ENCODE measurements around the gene VANGL2.

The VANGL2 gene

DNA sequence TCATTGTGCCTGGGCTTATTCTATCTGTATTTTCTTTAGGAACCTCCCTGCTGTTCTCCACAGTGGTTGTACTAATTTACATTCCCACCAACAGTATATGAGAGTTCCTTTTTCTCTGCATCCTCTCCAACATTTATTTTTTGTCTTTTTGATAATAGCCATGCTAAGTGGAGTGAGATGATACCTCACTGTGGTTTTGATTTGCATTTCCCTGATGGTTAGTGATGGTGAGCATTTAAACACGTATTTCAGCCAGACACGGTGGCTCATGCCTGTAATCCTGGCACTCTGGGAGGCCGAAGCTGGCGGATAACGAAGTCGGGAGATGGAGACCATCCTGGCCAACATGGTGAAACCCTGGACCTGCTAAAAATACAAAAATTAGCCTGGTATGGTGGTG lies 64.8 kb downstream of the VANGL2 start:
- no peaks in the 10 kb centered on the region for H3K36me3 ChIP-seq (ENCODE audit: control insufficient read depth, insufficient read depth, low read length)
- no peaks in the 10 kb centered on the region for H3K4me1 ChIP-seq (ENCODE audit: control insufficient read depth, insufficient read depth, low read length)
- H3K4me3 ChIP-seq (ENCODE audit: low read length), result no peak overlapping the region
- H3K9me3 ChIP-seq (ENCODE audit: control insufficient read depth, low read length), result no peaks in the 10 kb centered on the region
- H3K9ac ChIP-seq (ENCODE audit: low read length), result no peak overlapping the region
- H3K27me3 ChIP-seq (ENCODE audit: control insufficient read depth, insufficient read depth, low read length), result no peaks in the 10 kb centered on the region

DNA sequence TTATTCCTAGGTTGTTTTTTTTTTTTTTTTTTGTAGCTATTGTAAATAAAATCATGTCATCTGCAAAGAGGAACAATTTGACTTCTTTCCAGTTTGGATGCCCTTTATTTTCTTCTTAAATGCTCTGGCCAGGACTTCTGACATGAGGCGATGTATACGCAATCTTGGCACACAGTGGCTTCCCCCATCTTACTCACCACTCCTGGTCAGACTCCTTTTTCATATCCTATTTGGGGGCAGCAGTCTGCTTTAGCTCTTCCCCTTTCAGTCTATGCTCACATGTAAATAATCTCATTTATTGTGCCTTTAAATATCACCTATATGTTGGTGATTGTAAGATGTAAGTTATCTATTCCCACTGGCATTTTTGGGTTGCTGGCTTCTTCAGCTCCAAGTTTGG lies 66.6 kb downstream of the VANGL2 start:
- no peak overlapping the region for H3K9ac ChIP-seq (ENCODE audit: low read length)
- no peaks in the 10 kb centered on the region for H3K4me1 ChIP-seq (ENCODE audit: control insufficient read depth, insufficient read depth, low read length)
- no peak overlapping the region for H3K4me3 ChIP-seq (ENCODE audit: low read length)
- H3K9me3 ChIP-seq (ENCODE audit: control insufficient read depth, low read length), result no peaks in the 10 kb centered on the region
- H3K36me3 ChIP-seq (ENCODE audit: control insufficient read depth, insufficient read depth, low read length), result no peaks in the 10 kb centered on the region
- no peaks in the 10 kb centered on the region for H3K27me3 ChIP-seq (ENCODE audit: control insufficient read depth, insufficient read depth, low read length)

DNA sequence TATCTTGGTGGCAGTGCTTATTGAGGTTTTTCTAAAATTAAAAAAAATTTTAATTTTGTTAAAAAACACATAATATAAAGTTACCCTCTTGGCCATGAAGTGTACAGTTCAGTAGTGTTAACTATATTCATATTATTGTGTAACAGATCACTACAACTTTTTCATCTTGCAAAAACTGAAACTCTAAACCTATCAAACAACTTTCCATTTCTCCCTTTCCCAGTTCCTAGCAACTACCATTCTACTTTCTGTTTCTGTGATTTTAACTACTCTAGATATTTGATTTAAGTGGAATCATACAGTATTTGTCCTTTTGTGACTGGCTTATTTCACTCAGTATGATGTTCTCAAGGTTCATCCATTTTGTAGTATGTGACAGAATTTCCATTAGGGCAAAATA lies 67.2 kb downstream of the VANGL2 start:
- H3K4me3 ChIP-seq (ENCODE audit: low read length), result no peak overlapping the region
- no peaks in the 10 kb centered on the region for H3K27me3 ChIP-seq (ENCODE audit: control insufficient read depth, insufficient read depth, low read length)
- H3K9ac ChIP-seq (ENCODE audit: low read length), result no peak overlapping the region
- H3K4me1 ChIP-seq (ENCODE audit: control insufficient read depth, insufficient read depth, low read length), result no peaks in the 10 kb centered on the region
- H3K36me3 ChIP-seq (ENCODE audit: control insufficient read depth, insufficient read depth, low read length), result no peaks in the 10 kb centered on the region
- H3K9me3 ChIP-seq (ENCODE audit: control insufficient read depth, low read length), result no peaks in the 10 kb centered on the region

DNA sequence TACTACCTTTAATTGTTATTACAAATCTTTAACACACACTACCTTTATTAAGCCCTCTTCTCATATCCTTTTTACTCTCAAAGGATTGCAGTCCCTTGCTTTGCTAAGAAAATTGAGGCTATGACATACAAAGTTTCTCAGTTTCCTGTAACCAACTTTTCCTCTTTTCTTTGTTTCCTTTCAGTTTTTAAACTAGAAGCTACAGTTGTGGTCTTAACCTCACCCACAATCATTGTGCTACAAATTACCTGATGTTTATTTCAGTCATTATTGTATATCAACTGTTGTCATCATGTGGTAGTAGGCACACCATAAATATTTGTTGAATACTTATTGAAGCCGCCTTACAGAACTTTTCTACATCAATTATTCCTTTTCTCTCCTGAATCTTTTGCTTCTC lies 70.9 kb downstream of the VANGL2 start:
- Histone ChIP-seq H3K27me3 (ENCODE audit: control insufficient read depth, insufficient read depth, low read length) (no peaks in the 10 kb centered on the region), H3K9me3 (ENCODE audit: control insufficient read depth, low read length) (no peaks in the 10 kb centered on the region), H3K9ac (ENCODE audit: low read length) (no peak overlapping the region), H3K36me3 (ENCODE audit: control insufficient read depth, insufficient read depth, low read length) (no peaks in the 10 kb centered on the region), H3K4me1 (ENCODE audit: control insufficient read depth, insufficient read depth, low read length) (no peaks in the 10 kb centered on the region), H3K4me3 (ENCODE audit: low read length) (no peak overlapping the region)

DNA sequence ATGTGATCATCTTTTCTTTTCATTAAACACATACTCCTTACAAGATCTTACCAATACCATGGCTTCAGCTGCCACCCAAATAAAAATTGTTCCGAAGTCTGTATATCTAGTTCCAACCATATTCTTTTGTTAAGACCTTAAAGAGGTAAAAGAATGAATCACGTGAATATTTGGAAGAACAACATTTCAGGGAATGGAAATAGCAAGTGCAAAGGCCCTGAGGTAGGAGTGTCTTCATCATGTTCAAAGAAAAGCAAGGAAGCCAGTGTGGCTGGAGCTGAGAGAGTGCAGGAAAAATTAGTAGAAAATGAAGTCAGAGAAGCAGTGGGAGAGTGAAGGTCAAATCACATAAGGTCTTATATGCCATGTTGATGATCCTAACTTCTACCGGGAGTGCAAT lies 71.7 kb downstream of the VANGL2 start:
- H3K9ac ChIP-seq (ENCODE audit: low read length), result no peak overlapping the region
- no peak overlapping the region for H3K4me3 ChIP-seq (ENCODE audit: low read length)
- no peaks in the 10 kb centered on the region for H3K4me1 ChIP-seq (ENCODE audit: control insufficient read depth, insufficient read depth, low read length)
- no peaks in the 10 kb centered on the region for H3K27me3 ChIP-seq (ENCODE audit: control insufficient read depth, insufficient read depth, low read length)
- H3K9me3 ChIP-seq (ENCODE audit: control insufficient read depth, low read length), result no peaks in the 10 kb centered on the region
- H3K36me3 ChIP-seq (ENCODE audit: control insufficient read depth, insufficient read depth, low read length), result no peaks in the 10 kb centered on the region

DNA sequence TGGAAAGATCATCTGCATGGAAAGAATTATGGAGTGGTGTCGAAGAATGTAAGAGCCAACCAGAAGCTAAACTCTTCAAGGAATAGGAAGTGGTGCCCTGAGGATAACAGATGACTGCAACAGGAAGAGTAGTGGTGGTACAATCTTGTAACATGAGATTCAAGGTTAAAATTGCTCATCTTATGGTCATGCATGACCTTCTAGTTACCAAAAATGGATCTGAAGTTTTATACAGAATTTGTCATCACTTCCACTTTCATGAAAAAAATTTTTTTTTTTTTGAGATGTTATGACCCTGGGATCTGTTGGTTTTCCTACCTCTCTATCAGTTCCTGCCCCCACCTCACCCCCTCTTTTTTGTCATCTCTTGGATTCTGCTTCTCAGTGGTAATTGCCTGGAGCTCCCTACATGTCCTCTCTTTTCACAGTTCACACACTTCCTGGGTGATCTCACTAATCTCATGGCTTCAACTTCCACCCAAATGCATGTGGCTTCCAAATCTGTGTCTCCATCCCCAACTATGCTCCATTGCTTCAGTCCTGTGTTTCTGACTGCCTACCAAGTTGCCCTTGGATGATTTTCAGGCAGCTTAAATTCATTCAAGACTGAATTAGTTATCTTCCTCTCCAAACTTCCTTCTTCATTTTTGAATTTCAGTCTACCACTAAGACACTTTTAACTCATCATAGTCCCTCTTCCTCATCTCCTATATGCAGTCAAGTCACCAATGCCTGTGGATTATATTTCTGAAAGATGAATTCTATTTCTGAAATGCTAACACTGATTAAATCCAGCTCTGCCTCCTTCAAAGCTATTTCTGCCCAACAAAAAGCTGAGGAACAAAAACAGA lies 74.3 kb downstream of the VANGL2 start:
- no peaks in the 10 kb centered on the region for H3K9me3 ChIP-seq (ENCODE audit: control insufficient read depth, low read length)
- no peak overlapping the region for H3K9ac ChIP-seq (ENCODE audit: low read length)
- no peaks in the 10 kb centered on the region for H3K36me3 ChIP-seq (ENCODE audit: control insufficient read depth, insufficient read depth, low read length)
- H3K4me3 ChIP-seq (ENCODE audit: low read length), result no peak overlapping the region
- no peaks in the 10 kb centered on the region for H3K4me1 ChIP-seq (ENCODE audit: control insufficient read depth, insufficient read depth, low read length)
- H3K27me3 ChIP-seq (ENCODE audit: control insufficient read depth, insufficient read depth, low read length), result no peaks in the 10 kb centered on the region

Data from mucosa of stomach (tissue), 1 donor.